Muscle layer of colon (tissue), 2 donors: ENCODE measurements around the gene LRRC40.
"Not testable (repeated sequence)": the region's sequence is repeated elsewhere in the genome, so short reads cannot be mapped to it uniquely, and the experiment has no call there.

Experiments
- H3K27ac ChIP-seq: one replicate; pipeline ENCODE4 v1.7.0; 2013; ENCODE audit warnings: low read depth, mild to moderate bottlenecking, low read length, moderate library complexity
- H3K27me3 ChIP-seq, 2 donors: one replicate each; pipeline ENCODE4 v1.7.0; 2013; ENCODE audit warnings: low read length in 2 of 2, mild to moderate bottlenecking in 2 of 2; ENCODE audit not compliant: insufficient read depth in 2 of 2, control insufficient read depth in 1 of 2
- H3K36me3 ChIP-seq: one replicate; pipeline ENCODE4 v1.7.0; 2013; ENCODE audit warnings: mild to moderate bottlenecking, low read length; ENCODE audit not compliant: insufficient read depth
- H3K4me1 ChIP-seq: one replicate; pipeline ENCODE4 v1.7.0; 2013; ENCODE audit warnings: mild to moderate bottlenecking, low read length; ENCODE audit not compliant: insufficient read depth
- H3K4me3 ChIP-seq, 2 donors: one replicate each; pipeline ENCODE4 v1.7.0; 2013; ENCODE audit warnings: low read length in 2 of 2, low read depth in 1 of 2, mild to moderate bottlenecking in 1 of 2, moderate library complexity in 1 of 2
- H3K9ac ChIP-seq: one replicate; pipeline ENCODE4 v1.7.0; 2013; ENCODE audit warnings: low read length
- H3K9me3 ChIP-seq: one replicate; pipeline ENCODE4 v1.7.0; 2013; ENCODE audit warnings: mild to moderate bottlenecking, low read length
- donor health status: abdominal sarcoma.
- donor health status: Adenocarcinoma of cecum.

LRRC40 gene

GRCh38 chr1:70221238-70222121 lies 16.1 kb upstream of the LRRC40 start, which contains the start of gene SRSF11:
Gene SRSF11, plus strand, starts transcription at chr1:70221380. Its CDS starts 257 bp downstream, at chr1:70221637.
- Histone ChIP-seq H3K4me3 (peak within 1 kb of the TSS; percentile 63 to 73), H3K27ac (peak within 1 kb of the TSS; percentile 86), H3K36me3 (peaks cover 14% of the 10 kb centered on the region), H3K9me3 (no peaks in the 10 kb centered on the region), H3K27me3 (no peaks in the 10 kb centered on the region), H3K4me1 (peaks cover 30% of the 10 kb centered on the region), H3K9ac (peak within 1 kb of the TSS; percentile 81)

DNA sequence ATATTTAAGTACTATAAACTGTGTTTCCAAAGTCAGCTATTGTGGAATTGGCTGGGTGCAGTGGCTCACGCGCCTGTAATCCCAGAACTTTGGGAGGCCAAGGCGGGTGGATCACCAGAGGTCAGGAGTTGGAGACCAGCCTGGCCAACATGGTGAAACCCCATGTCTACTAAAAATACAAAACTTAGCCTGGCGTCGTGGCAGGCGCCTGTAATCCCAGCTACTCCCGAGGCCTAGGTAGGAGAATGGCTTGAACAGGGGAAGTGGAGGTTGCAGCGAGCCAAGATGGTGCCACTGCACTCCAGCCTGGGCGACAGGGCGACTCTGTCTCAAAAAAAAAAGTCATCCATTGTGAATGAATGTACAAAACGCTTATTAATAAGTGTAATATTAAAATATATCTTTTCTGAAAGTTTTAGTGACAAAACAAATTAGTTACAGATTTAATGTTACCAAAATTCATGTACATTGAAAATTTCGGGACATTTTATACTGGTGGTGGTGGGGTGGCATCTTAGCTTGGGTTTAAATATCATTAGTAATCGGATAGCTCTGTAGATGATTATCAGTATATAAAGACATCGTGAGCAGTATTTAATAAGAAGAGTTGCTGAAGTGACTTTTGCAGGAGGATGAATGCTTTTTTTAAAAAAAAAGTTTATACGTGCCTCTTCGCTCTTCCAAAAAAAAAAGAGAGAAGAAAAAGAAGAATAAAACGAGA lies 15.3 kb upstream of the LRRC40 start:
- Histone ChIP-seq H3K27ac (peak overlapping the region; percentile 86), H3K36me3 (peaks cover 18% of the 10 kb centered on the region), H3K9ac (no peak overlapping the region), H3K27me3 (no peaks in the 10 kb centered on the region), H3K4me3 (peak overlapping the region in 1 of 2 donors; percentile 73), H3K9me3 (no peaks in the 10 kb centered on the region), H3K4me1 (peaks cover 30% of the 10 kb centered on the region)

- Histone ChIP-seq H3K27ac (no peak overlapping the region), H3K36me3 (peaks cover 18% of the 10 kb centered on the region), H3K4me3 (no peak overlapping the region), H3K4me1 (peaks cover 30% of the 10 kb centered on the region), H3K9ac (no peak overlapping the region), H3K27me3 (no peaks in the 10 kb centered on the region), H3K9me3 (no peaks in the 10 kb centered on the region)
Measured at GRCh38 chr1:70220015-70220414, 14.6 kb upstream of the LRRC40 start.

DNA sequence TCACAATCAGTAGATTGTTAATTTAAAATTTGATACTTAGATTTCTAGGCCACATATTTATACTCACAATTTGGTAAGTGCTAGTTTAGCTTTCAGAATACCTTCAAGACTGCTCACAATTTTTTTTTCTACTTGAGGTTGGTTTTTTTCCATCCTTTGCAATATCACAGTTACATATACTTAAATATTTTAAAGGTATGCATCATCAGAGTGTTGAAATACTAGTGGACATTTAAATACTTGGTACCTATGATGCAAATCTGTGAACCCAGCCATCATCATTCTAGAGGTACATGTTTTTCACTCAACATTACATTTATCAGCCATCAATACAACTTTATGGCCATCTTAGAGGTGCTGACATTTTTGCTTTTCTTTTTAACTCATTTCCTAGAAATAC lies 6.2 kb upstream of the LRRC40 start:
- Histone ChIP-seq H3K9me3 (no peaks in the 10 kb centered on the region), H3K27me3 (no peaks in the 10 kb centered on the region), H3K27ac (no peak overlapping the region), H3K4me3 (no peak overlapping the region), H3K36me3 (peaks cover 5% of the 10 kb centered on the region), H3K9ac (no peak overlapping the region), H3K4me1 (peaks cover 19% of the 10 kb centered on the region)

DNA sequence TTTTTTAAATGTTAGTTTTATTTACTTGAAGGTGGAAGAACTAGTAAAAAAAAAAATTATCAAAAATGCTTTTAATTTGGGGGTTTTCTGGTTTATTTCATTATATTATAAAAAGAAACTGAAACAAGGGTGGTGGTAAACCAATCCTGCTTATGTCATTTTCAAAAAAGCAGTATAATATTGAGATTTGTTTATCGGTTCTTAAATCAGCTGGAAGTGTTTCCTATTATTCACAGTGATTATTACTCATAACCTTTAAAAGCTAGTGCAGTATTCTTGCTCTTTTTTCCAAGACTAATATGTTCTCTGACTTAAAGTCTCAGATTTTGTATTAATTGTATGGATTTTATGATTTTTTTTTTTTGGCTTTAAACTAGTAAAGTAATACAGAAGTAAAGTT lies 5.4 kb upstream of the LRRC40 start:
- no peak overlapping the region for H3K27ac ChIP-seq
- no peaks in the 10 kb centered on the region for H3K9me3 ChIP-seq
- no peaks in the 10 kb centered on the region for H3K36me3 ChIP-seq
- no peaks in the 10 kb centered on the region for H3K27me3 ChIP-seq
- no peak overlapping the region for H3K4me3 ChIP-seq
- peaks cover 21% of the 10 kb centered on the region for H3K4me1 ChIP-seq
- H3K9ac ChIP-seq = no peak overlapping the region

DNA sequence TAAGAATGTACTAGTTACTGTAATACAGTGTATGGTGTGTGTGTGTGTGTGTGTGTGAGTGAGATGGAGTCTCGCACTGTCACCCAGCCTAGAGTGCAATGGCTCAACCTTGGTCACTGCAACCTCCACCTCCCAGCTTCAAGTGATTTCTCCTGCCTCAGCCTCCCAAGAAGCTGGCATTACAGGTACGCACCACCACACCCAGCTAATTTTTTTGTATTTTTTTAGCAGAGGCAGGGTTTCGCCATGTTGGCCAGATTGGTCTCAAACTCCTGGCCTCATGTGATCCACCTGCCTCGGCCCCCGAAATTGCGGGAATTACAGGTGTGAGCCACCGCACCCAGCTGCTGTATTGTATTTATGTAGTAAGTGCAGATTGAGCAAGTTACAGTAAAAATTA lies 2.9 kb upstream of the LRRC40 start:
- no peak overlapping the region for H3K4me3 ChIP-seq
- peaks cover 35% of the 10 kb centered on the region for H3K4me1 ChIP-seq
- H3K9ac ChIP-seq = no peak overlapping the region
- no peaks in the 10 kb centered on the region for H3K9me3 ChIP-seq
- no peaks in the 10 kb centered on the region for H3K36me3 ChIP-seq
- no peak overlapping the region for H3K27ac ChIP-seq
- no peaks in the 10 kb centered on the region for H3K27me3 ChIP-seq

- Histone ChIP-seq H3K4me1 (peaks cover 36% of the 10 kb centered on the region), H3K4me3 (no peak overlapping the region)
Measured at GRCh38 chr1:70207492-70207891, 2.1 kb upstream of the LRRC40 start.

DNA sequence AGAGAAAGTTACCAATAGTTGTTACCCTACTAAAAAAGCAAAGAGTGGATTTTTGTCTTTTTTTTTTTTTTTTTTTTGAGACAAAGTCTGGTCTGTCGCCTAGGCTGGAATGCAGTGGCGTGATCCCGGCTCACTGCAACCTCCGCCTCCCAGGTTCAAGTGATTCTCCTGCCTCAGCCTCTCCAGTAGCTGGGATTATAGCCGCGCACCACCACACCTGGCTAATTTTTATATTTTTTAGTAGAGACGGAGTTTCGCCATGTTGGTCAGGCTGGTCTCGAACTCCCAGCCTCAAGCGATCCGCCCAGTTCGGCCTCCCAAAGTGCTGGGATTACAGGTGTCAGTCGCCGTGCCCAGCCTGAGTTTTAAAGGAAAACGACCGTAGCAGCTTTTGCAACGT lies 1.5 kb upstream of the LRRC40 start:
- not testable (repeated sequence) for H3K27me3 ChIP-seq, H3K9me3 ChIP-seq, H3K36me3 ChIP-seq, H3K27ac ChIP-seq, H3K9ac ChIP-seq
- Histone ChIP-seq H3K4me1 (peaks cover 36% of the 10 kb centered on the region), H3K4me3 (peak overlapping the region; percentile 69 to 90)

More at GRCh38 chr1:70207492-70207891, 2.1 kb upstream of the LRRC40 start:
- no peaks in the 10 kb centered on the region for H3K9me3 ChIP-seq
- no peak overlapping the region for H3K9ac ChIP-seq
- H3K27ac ChIP-seq = no peak overlapping the region
- H3K36me3 ChIP-seq = no peaks in the 10 kb centered on the region
- H3K27me3 ChIP-seq = no peaks in the 10 kb centered on the region

- Histone ChIP-seq H3K36me3 (no peaks in the 10 kb centered on the region), H3K9me3 (no peaks in the 10 kb centered on the region), H3K27me3 (no peaks in the 10 kb centered on the region), H3K4me3 (peak overlapping the region; percentile 69 to 90), H3K9ac (peak overlapping the region; percentile 90), H3K27ac (peak overlapping the region; percentile 75), H3K4me1 (peaks cover 36% of the 10 kb centered on the region)
Measured at GRCh38 chr1:70205071-70205433, 327 bp downstream of the LRRC40 start.

DNA sequence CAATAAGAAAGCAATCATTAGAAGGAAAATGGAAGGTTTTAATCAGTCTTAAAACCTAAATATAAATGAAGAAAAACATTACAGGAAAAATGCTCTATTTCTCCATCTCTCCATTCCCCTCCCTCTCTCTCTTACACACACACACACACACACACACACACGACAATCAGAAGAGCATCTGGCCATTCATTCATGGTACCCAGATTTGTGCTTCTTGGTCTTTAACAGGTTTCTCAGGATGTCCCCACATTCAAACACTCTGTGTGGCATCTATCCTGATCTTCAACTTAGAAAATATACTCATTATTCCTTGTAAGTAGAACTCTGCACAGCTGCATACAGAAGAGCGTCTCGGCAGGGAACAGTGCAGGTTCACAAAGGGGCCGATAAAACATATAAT lies 779 bp downstream of the LRRC40 start:
- Histone ChIP-seq H3K9me3 (no peaks in the 10 kb centered on the region), H3K4me1 (peaks cover 36% of the 10 kb centered on the region), H3K9ac (peak overlapping the region; percentile 90), H3K27me3 (no peaks in the 10 kb centered on the region), H3K36me3 (no peaks in the 10 kb centered on the region), H3K4me3 (peak overlapping the region in 1 of 2 donors; percentile 90), H3K27ac (peak overlapping the region; percentile 75)

DNA sequence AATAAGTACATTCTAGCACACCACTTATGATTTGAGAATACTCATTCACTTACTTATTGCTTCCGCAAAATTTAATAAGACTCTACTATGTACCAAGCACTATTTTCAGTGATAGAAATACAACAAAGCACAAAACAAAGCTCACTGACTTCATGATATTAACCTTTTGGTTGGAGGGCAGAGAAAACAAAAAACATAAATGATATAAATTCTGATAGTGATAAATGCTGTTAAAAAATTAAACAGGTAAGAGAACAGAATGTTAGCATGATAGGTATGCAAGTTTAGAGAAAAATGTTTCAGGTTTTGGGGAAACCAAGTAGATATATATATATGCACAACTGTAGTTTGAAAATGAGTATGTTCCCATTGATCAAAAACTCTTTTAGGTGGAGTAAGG lies 1.2 kb downstream of the LRRC40 start:
- Histone ChIP-seq H3K36me3 (no peaks in the 10 kb centered on the region), H3K4me3 (peak overlapping the region in 1 of 2 donors; percentile 90), H3K9ac (no peak overlapping the region), H3K27me3 (no peaks in the 10 kb centered on the region), H3K9me3 (no peaks in the 10 kb centered on the region), H3K27ac (no peak overlapping the region), H3K4me1 (peaks cover 36% of the 10 kb centered on the region)
